GM21381 (cell line): Measurements from ENCODE around the gene MPPED1.

Experiments
- ATAC-seq: cut with Tn5 transposase; IDR thresholded peaks from one replicate; pipeline ENCODE4 v1.9.1; 2021; ENCODE audit warnings: mild to moderate bottlenecking, moderate library complexity; ENCODE audit not compliant: unreplicated experiment

The MPPED1 gene

DNA sequence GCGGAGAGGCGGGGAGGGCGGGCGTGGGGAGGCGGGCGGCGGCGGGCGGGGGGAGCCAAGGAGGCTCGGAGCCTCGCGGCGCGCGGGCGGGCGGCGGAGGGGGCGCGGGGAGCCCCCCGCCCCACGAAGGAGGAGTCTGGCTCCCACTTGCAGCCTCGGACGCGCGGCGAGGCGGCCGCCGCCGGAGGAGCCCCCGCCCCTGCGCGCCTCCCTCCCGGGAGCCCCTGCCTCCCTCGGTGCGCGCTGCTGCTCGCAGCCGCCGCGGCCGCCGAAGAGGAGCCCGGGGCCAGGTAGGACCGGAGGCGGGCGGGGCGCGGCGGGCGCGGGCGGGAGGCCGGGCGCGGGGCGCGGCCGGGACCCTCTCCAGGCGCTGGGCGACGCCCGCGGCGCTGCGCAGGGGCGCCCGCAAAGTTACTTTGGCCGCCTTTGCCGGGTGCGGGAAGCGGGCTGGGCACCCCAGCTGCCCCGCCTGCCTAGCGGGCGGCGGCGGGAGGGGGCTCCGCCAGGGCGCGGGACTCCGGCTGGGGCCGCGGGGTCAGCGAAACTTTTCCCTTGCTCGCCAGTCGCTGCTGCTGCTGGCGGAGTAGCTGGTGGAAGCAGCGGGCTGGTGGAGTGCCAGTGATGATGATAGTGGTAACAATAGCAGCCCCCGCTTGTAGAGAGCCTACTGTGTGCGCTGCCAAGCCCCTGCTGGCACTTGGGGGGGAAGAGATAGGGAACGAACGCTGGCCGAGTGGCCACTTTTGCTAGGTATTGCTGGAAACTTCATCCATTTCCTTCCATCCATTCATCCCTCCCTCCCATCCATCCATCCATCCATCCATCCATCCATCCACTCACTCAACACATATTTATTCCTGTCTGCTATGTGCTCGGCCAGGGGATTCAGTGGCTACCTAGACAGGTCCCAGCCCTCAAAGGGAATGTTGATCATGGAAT lies at the start of gene MPPED1:
MPPED1 (plus strand) TSS at position 146 of the 939 bp plus-strand sequence. CDS start 12,972 bp downstream, outside the sequence.
- no peak for ATAC-seq

- no peak for ATAC-seq
These were observed 48.3 kb upstream of the MPPED1 start for GRCh38 chr22:43363315-43364168.

DNA sequence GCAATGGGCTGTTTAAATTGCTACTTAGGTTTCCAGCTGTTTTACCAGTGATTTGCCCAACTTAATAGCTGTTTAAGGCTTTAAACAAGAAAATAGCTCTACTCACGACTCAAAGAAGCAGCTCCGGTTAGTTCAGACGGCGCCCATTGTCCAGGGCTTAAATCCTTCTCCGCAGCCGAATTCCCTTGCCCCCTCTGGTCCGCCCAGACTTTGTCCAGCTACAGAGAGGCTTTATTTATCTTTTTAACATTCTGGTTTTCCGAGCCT lies 47.7 kb upstream of the MPPED1 start:
- ATAC-seq, result no peak

- no peak for ATAC-seq
These were observed 45.9 kb upstream of the MPPED1 start for GRCh38 chr22:43365715-43366440.

DNA sequence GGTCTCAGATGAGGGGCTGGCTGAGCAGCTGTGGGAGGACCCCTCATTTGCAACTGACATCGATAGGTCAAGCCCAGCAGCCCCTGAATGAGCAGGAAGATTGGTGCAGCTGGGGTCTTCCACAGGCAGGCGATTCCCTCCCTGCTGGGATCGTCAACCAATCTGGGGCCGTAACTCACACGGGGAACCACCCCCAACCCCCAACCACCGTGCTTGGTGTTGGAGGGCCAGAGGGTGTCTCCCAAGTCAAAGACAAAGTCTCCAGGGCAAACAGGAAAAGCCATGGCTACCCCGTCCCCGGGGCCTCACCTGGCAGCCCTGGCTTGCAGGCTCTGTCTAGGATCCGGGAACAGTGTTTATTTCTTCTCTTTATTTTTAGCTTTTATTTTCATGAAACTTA lies 41.8 kb upstream of the MPPED1 start:
- ATAC-seq, result no peak

DNA sequence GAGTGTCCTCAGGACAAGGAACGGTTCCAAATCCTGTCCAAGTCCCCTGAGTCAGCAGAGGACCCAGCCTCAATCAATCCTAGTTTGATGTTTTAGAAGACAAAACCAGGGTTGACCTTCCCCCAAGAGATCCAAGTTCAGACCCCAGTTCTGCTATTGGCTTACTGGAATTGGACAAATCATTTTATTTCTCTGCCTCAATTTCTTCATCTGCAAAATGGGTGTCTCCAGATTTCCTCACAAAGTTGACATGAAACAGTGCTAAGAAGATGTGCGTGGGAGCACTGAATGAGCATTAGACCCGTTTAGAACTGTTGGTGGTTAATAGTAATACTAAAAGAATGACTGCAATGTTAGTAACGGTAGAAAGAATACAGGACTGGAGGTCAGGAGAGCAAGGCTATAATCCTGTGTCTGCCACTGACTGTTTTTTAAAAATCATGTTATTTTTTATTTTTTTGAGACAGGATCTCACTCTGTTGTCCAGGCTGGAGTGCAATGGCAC lies 35.8 kb upstream of the MPPED1 start:
- no peak for ATAC-seq

DNA sequence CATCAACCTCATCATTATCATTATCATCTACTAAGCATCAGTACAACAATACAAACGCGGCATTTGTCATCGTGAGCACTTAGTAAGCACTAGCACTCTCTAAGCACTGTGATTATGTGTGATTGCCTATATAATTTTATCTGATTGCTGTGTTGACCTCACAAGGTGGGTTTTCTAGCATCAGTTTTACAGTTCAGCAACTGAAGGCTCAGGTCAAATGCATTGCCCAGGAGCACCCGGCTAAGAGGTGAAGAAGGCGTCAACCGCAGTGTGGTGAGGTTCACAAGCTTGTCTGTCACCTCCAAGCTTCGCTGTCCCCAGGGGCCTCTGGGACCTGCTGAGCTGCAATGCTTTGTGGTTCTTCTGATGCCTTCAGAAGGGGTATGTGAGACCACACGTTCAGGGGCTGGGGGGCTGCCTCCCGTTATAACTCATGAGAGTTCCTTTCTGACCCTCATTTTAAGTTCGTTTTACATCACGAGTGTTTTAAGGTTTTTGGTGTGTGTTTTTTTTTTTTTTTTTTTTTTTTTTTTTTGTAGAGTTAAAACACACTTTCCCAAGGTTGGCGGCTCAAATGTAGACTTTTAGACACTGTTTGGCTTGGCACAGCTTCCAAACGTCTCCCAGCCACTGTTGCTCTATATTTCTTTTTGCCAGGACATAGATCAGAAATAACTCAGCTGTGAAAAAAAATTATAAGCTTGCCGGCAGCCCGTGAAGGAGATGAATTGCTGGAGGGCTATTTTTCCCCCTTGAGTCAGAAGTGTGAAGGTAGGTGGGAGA lies 34.9 kb upstream of the MPPED1 start:
- ATAC-seq, result peak; percentile 71

GRCh38 chr22:43377548-43377895 lies 34.3 kb upstream of the MPPED1 start:
- no peak for ATAC-seq

- peak; percentile 70 for ATAC-seq
These were observed 33.7 kb upstream of the MPPED1 start for GRCh38 chr22:43377896-43378704.

GRCh38 chr22:43381693-43382092 lies 30.1 kb upstream of the MPPED1 start:
- no peak for ATAC-seq

DNA sequence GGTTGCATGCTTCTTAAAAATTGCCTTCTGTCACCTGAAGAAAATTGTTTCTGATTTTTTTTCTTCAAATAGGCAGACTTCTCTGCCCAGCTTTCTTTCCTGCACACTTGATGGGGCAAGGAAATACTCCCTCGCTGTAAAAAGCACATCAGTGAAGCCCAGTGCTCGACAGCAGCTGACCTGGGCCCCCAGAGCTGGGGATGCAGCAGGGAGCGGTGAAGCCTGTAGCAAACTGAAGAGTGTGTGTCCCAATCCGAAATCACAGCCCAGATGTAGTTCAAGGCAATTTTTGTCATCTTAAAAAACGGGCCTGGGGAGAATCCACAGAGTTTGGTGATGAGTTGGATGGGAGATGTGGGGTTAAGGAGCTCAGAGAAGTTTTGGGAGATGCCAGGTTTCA lies 27.0 kb upstream of the MPPED1 start:
- ATAC-seq, result no peak

- ATAC-seq, result no peak
These were observed 25.8 kb upstream of the MPPED1 start for GRCh38 chr22:43385770-43386641.

DNA sequence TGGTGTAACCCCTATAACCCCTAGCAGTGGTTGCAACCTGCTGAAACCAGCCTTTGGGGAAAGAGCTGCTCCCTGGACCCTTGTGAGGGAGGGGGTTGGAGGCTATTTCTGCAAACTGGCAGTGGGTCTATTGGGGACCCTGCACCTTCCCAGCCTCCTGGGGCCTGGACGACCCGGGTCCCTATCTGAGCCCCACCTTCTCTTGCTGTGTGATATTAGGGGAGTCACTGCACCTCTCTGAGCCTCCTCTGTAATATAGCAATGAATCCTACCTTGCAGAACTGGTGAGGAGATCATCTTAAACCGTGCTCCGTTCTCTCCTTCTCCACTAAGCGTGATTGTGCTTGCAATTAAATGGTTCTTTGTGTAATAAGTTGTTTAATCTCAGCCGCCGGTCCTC lies 24.0 kb upstream of the MPPED1 start:
- no peak for ATAC-seq

DNA sequence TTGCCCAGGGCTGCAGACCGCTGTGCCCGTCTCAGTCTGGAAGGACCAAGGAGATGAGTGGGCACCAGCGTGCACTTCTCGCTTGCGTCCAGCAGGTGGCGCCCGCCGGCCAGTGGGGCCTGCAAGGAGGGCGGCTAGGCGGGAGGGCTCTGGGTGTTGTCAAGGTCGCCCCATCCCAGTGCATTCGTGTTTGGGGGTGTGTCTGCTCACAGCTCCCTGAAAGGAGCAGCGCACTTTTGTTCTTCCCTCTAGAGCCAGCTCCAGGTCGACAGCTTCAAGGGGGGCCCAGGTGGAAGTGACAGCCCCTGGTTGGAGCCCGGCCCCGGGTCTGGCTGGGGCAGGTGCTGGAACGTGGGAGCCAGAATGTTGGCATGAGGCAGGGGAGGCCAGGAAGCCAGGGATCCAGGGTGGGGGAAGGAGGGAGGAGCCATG lies 23.4 kb upstream of the MPPED1 start:
- ATAC-seq, result no peak

GRCh38 chr22:43389227-43389836 lies 22.5 kb upstream of the MPPED1 start:
- no peak for ATAC-seq

- ATAC-seq, result no peak
These were observed 21.6 kb upstream of the MPPED1 start for GRCh38 chr22:43390166-43390565.

GRCh38 chr22:43390872-43391271 lies 20.9 kb upstream of the MPPED1 start:
- ATAC-seq, result no peak

DNA sequence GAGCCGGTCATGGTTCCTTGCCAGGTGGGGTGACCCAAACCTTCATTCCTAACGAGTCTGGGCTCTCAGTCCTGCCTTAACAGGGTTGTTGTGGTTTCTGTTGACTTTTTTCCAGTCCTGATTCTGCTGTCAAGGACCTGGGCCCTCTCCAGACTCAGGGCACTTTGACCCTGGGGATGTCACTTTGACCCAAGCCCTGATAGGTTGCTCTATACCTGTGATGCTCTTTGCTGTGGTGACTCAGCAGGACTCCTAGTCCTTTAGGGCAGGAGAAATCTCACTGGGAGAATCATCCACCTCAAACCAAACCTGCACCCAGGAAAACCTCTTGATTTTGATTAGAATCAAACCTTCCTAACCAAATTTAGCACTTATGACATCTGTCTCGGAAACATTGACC lies 20.5 kb upstream of the MPPED1 start:
- ATAC-seq, result no peak
